HG03460 (cell line): ENCODE results near the gene MAP3K5.
"Not testable (repeated sequence)": the region's sequence is repeated elsewhere in the genome, so short reads cannot be mapped to it uniquely, and the experiment has no call there.

Experiments
- ATAC-seq: cut with Tn5 transposase; IDR thresholded peaks from one replicate; pipeline ENCODE4 v1.9.1; 2021; ENCODE audit not compliant: unreplicated experiment

The MAP3K5 gene

GRCh38 chr6:136586295-136586694 is 206.0 kb downstream of the MAP3K5 start:
- ATAC-seq, result no peak

GRCh38 chr6:136585523-136585922 is 206.8 kb downstream of the MAP3K5 start:
- ATAC-seq, result not testable (repeated sequence)

GRCh38 chr6:136584290-136584689 is 208.0 kb downstream of the MAP3K5 start:
- ATAC-seq, result not testable (repeated sequence)

GRCh38 chr6:136582711-136583471 is 209.4 kb downstream of the MAP3K5 start:
- ATAC-seq, result no peak

GRCh38 chr6:136579800-136580199 is 212.5 kb downstream of the MAP3K5 start:
- no peak for ATAC-seq

- ATAC-seq, result no peak
These were observed 215.5 kb downstream of the MAP3K5 start for GRCh38 chr6:136576821-136577220.

GRCh38 chr6:136571496-136571895 is 220.8 kb downstream of the MAP3K5 start:
- ATAC-seq, result no peak

GRCh38 chr6:136571065-136571464 is 221.2 kb downstream of the MAP3K5 start:
- ATAC-seq, result no peak

GRCh38 chr6:136568129-136568528 is 224.1 kb downstream of the MAP3K5 start:
- no peak for ATAC-seq

GRCh38 chr6:136567688-136568087 is 224.6 kb downstream of the MAP3K5 start:
- ATAC-seq, result no peak

- no peak for ATAC-seq
These were observed 225.4 kb downstream of the MAP3K5 start for GRCh38 chr6:136566851-136567250.

- no peak for ATAC-seq
These were observed 226.2 kb downstream of the MAP3K5 start for GRCh38 chr6:136566007-136566487.

GRCh38 chr6:136564180-136564579 is 228.1 kb downstream of the MAP3K5 start:
- ATAC-seq, result no peak

- no peak for ATAC-seq
These were observed 228.7 kb downstream of the MAP3K5 start for GRCh38 chr6:136563386-136564152.

- no peak for ATAC-seq
These were observed 230.1 kb downstream of the MAP3K5 start for GRCh38 chr6:136562211-136562610.

GRCh38 chr6:136553166-136553787 is 239.0 kb downstream of the MAP3K5 start:
- ATAC-seq, result no peak

GRCh38 chr6:136552054-136552453 is 240.2 kb downstream of the MAP3K5 start:
- no peak for ATAC-seq

- ATAC-seq, result no peak
These were observed 241.2 kb downstream of the MAP3K5 start for GRCh38 chr6:136551103-136551502.

GRCh38 chr6:136550330-136551071 is 241.8 kb downstream of the MAP3K5 start, which contains the start of gene MAP7:
MAP7 (minus strand) TSS chr6:136550422; CDS start chr6:136550408, 14 bp downstream.
- ATAC-seq, result peak; percentile 58

- peak; percentile 53 for ATAC-seq
These were observed 242.3 kb downstream of the MAP3K5 start for GRCh38 chr6:136550045-136550329.
